ENCODE measurements around the gene TC2N. TPM values are rescaled to one million over a fixed set of nuclear protein-coding genes. Genes with fewer than 3 reads are reported as not detected.

TC2N gene
- total and polyA plus RNA-seq, 2 of the 4 experiments (the other 2 are of a cell fraction) = 0.03 to 0.18 TPM

DNA sequence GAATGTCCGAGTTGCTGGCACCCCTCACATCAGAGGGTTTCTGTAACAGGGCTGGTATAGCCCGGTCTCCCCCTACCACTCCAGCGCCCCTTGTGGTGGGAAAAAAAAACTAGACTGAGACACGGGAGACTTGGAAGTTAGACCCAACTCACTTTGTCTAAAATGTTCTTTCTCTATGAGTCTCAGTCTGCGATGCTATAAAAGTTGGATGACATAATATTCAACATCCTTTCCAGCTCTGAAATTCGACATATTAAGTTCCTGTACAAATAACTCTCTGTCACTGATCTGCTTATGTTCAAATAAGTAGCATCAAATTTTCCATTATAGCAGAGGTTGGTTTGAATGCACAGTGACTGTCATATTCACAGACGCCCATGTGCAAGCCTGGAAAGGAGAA, 25.7 kb upstream of the TC2N start:
- no peak overlapping the region for H3K18ac ChIP-seq (ENCODE audit: low read depth, low read length)
- no peak overlapping the region for H3K56ac ChIP-seq (ENCODE audit: extremely low read depth, insufficient read depth, low read length)
- no peak overlapping the region for H2BK5ac ChIP-seq (ENCODE audit: low read depth, low read length, poor library complexity, severe bottlenecking)
- H2BK20ac ChIP-seq (ENCODE audit: low read depth, low read length) = no peak overlapping the region
- WGBS, 2 experiments (ENCODE audit: extremely low coverage in 2 of 2, insufficient read length in 1 of 2) = 80% methylated on average over 1 of the region's 7 CpGs; no CpG with 5 or more reads in 1 of the 2 experiments
- peaks cover 6% of the 10 kb centered on the region; the same call in 1 of the 2 replicates for H3K4me1 ChIP-seq (ENCODE audit: control insufficient read depth, insufficient read depth, low read length)
- H3K14ac ChIP-seq (replicated peaks; ENCODE audit: low read depth, low read length) = no peak overlapping the region
- in situ Hi-C loops (cut with MboI; ENCODE audit: low sequenced_read_pairs) (no loop called here), dilution Hi-C loops (cut with HindIII; ENCODE audit: low sequenced_read_pairs, unreplicated experiment) (no loop called here), intact Hi-C loops (cut with micrococcal nuclease) (no loop called here)
- H3K79me1 ChIP-seq (ENCODE audit: low read depth in 1 of 2, low read length in 2 of 2) = peaks cover 7 to 16% of the 10 kb centered on the region in 2 experiments; a peak in 2 of 4 replicates
- H2BK15ac ChIP-seq (ENCODE audit: low read depth, low read length) = no peak overlapping the region
- H3K23ac ChIP-seq (ENCODE audit: low read depth, low read length) = no peak overlapping the region
- no peak overlapping the region for H4K8ac ChIP-seq (ENCODE audit: low read depth in 2 of 2, low read length in 2 of 2)
- H2AK9ac ChIP-seq (replicated peaks; ENCODE audit: low read depth, low read length, poor library complexity) = no peak overlapping the region
- ATAC-seq (ENCODE audit: low read depth) = no peak
- H4K91ac ChIP-seq (ENCODE audit: insufficient read depth, low read depth, low read length) = no peak overlapping the region
- TF ChIP-seq MXI1 (IDR thresholded peaks at IDR 0.05; ENCODE audit: borderline replicate concordance, low read depth, low read length) (no peak), RAD21 (IDR thresholded peaks at IDR 0.05; ENCODE audit: low read length) (peak; percentile 30; the same call in 1 of the 2 replicates), CTCF (conservative IDR thresholded peaks at IDR 0.05; ENCODE audit: low read depth, low read length) (peak; percentile 30; the same call in 1 of the 2 replicates), MAFK (IDR thresholded peaks at IDR 0.05; ENCODE audit: low read depth, low read length) (no peak)
- no peak for DNase-seq
- H3K9me3 ChIP-seq (ENCODE audit: control insufficient read depth, insufficient read depth, low read length) = no peaks in the 10 kb centered on the region
- peaks cover 41% of the 10 kb centered on the region for H3K36me3 ChIP-seq (ENCODE audit: control insufficient read depth, insufficient read depth, low read length)
- no peaks in the 10 kb centered on the region for H3K27me3 ChIP-seq (ENCODE audit: control insufficient read depth, insufficient read depth, low read length)
- no peak overlapping the region for H3K4me2 ChIP-seq (ENCODE audit: low read depth, low read length)
- H4K20me1 ChIP-seq (ENCODE audit: insufficient read depth, low read length) = peaks cover 24% of the 10 kb centered on the region
- H3K4ac ChIP-seq (ENCODE audit: low read depth, low read length) = no peak overlapping the region
- H2AK5ac ChIP-seq (ENCODE audit: low read depth, low read length) = no peak overlapping the region
- H3K9ac ChIP-seq (ENCODE audit: low read depth, low read length) = no peak overlapping the region
- BruUV-seq (replicated peaks) = no TSS peak
- CTCF ChIA-PET = interaction anchor here (0.7 kb wide), 1 partner anchor 511 kb away, joined by 3 read pairs; no protein-coding TSS in a partner anchor
- no peak overlapping the region for H3K27ac ChIP-seq (ENCODE audit: insufficient read depth, low read length)
- H4K5ac ChIP-seq (ENCODE audit: low read depth, low read length) = no peak overlapping the region
- H2BK120ac ChIP-seq (ENCODE audit: low read depth, low read length) = no peak overlapping the region
- H3K4me3 ChIP-seq (ENCODE audit: insufficient read depth, low read depth, low read length) = no peak overlapping the region
- H3K9me1 ChIP-seq (ENCODE audit: insufficient read depth, low read length) = peaks cover 18% of the 10 kb centered on the region
- no peak overlapping the region for H2AFZ ChIP-seq (replicated peaks; ENCODE audit: low read length, poor library complexity)
- POLR2A ChIA-PET (ENCODE audit: unreplicated experiment) = no interaction called here
